Measurements from ENCODE around the gene WHRN.

DNA sequence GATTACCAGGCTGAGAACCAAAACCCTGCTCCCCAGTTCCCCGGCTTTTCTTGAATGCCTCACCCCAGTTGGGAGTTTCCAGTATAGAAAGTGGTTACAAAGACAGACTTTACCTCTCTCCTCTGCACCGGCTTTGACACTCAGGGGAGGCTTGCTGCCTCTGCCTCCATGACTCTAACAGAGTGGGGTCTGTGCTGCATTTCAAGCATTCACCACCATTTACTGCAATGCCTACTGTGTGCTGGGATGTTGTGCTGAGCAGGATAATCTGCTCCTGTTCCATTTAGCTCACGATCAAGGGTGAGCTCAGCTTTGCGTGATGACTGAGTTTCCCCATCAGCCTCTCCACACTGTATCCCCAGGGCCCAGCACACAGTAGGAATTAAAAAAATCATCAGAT, 77.6 kb downstream of the WHRN start:
- TF ChIP-seq, protein P1, sequence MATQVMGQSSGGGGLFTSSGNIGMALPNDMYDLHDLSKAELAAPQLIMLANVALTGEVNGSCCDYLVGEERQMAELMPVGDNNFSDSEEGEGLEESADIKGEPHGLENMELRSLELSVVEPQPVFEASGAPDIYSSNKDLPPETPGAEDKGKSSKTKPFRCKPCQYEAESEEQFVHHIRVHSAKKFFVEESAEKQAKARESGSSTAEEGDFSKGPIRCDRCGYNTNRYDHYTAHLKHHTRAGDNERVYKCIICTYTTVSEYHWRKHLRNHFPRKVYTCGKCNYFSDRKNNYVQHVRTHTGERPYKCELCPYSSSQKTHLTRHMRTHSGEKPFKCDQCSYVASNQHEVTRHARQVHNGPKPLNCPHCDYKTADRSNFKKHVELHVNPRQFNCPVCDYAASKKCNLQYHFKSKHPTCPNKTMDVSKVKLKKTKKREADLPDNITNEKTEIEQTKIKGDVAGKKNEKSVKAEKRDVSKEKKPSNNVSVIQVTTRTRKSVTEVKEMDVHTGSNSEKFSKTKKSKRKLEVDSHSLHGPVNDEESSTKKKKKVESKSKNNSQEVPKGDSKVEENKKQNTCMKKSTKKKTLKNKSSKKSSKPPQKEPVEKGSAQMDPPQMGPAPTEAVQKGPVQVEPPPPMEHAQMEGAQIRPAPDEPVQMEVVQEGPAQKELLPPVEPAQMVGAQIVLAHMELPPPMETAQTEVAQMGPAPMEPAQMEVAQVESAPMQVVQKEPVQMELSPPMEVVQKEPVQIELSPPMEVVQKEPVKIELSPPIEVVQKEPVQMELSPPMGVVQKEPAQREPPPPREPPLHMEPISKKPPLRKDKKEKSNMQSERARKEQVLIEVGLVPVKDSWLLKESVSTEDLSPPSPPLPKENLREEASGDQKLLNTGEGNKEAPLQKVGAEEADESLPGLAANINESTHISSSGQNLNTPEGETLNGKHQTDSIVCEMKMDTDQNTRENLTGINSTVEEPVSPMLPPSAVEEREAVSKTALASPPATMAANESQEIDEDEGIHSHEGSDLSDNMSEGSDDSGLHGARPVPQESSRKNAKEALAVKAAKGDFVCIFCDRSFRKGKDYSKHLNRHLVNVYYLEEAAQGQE (IDR thresholded peaks at IDR 0.05; ENCODE audit: insufficient read depth in 1 of 2, low read depth in 2 of 2, low read length in 2 of 2), result no peak
- no peak for TF ChIP-seq TAF1 (IDR thresholded peaks at IDR 0.05; ENCODE audit: borderline replicate concordance, insufficient read depth, low read length)
- no peak for TF ChIP-seq POLR2AphosphoS5 (IDR thresholded peaks at IDR 0.05; ENCODE audit: low read depth, low read length)
- no peak for TF ChIP-seq SIN3A (IDR thresholded peaks at IDR 0.05; ENCODE audit: borderline replicate concordance, insufficient read depth, low read length)
